ENCODE data around the gene SMLR1.

Gene SMLR1

GRCh38 chr6:130853555-130854183, 26.5 kb downstream of the SMLR1 start:
- DNase-seq = no peak

- no peak for DNase-seq
These were observed 30.8 kb downstream of the SMLR1 start for GRCh38 chr6:130858054-130858453.

GRCh38 chr6:130858498-130859160, 31.4 kb downstream of the SMLR1 start:
- no peak for DNase-seq

- no peak for DNase-seq
These were observed 32.1 kb downstream of the SMLR1 start for GRCh38 chr6:130859161-130859867.

- no peak for DNase-seq
These were observed 35.2 kb downstream of the SMLR1 start for GRCh38 chr6:130862370-130862769.

- no peak for DNase-seq
These were observed 36.4 kb downstream of the SMLR1 start for GRCh38 chr6:130863415-130864230.

GRCh38 chr6:130864344-130864743, 37.1 kb downstream of the SMLR1 start:
- DNase-seq = no peak

- DNase-seq = no peak
These were observed 38.6 kb downstream of the SMLR1 start for GRCh38 chr6:130865793-130866192.

GRCh38 chr6:130869681-130870080, 42.5 kb downstream of the SMLR1 start:
- DNase-seq = no peak

GRCh38 chr6:130870179-130870880, 43.1 kb downstream of the SMLR1 start:
- no peak for DNase-seq

GRCh38 chr6:130872250-130873095, 45.3 kb downstream of the SMLR1 start:
- DNase-seq = peak; percentile 81

- DNase-seq = no peak
These were observed 46.5 kb downstream of the SMLR1 start for GRCh38 chr6:130873746-130874145.

GRCh38 chr6:130879826-130880225, 52.6 kb downstream of the SMLR1 start:
- DNase-seq = no peak

GRCh38 chr6:130882370-130882769, 55.2 kb downstream of the SMLR1 start:
- DNase-seq = no peak

- peak; percentile 90 for DNase-seq
These were observed 58.4 kb downstream of the SMLR1 start for GRCh38 chr6:130885392-130886192.
